ENCODE results near the gene CNN2.

Gene CNN2

DNA sequence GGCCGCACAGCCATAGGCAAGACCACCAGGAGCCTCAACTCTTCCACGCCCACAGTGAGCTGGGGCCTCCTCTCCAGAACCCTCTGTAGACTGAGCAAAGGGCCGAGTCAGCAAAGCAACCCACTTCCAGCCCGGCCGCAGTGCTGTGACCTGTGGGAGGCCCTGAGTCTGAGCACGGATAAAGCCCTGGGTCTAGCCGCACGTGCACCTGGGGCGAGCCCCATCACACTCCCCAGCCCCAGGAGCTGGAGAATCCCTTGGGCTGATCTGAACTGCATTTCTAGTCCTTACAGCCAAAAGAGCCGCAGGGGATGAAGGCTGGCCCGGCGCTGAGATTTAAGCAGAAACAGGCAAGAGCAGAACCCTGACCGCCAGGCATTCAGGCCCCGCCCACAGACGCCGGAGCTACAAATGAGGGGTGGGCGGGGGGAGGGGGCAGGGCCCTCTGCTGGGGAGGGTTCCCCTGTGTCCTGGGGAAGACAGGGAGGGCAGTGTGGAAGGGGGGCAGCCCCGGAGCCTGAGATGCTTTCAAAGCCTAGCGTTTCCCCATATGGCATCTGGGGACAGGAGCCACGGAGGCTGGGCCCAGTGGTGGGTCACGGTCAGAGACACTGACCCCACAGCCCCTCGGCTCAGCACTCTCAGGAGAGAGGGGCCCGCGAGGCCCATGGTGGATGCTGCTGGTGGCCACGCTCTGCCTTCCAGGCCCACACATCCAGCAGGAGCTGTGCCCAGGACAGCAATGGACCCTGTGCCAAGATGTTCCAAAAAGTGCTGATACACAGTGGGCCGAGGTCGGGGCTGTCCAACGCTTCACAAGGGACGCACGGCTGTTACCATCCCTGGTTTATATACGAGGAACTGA is 10.4 kb upstream of the CNN2 start:
- H2BK120ac ChIP-seq (ENCODE audit: low read depth, low read length): no peak overlapping the region
- no peak overlapping the region for H3K27ac ChIP-seq (ENCODE audit: low read depth, low read length)
- no peaks in the 10 kb centered on the region for H3K27me3 ChIP-seq (ENCODE audit: insufficient read depth, low read length, poor library complexity)
- no peak overlapping the region for H2BK15ac ChIP-seq (replicated peaks; ENCODE audit: low read depth)
- peaks cover 2% of the 10 kb centered on the region for H3K36me3 ChIP-seq (ENCODE audit: control insufficient read depth, insufficient read depth, low read length)
- no peak overlapping the region for H3K4me3 ChIP-seq (ENCODE audit: low read length)
- H3K4ac ChIP-seq (ENCODE audit: low read depth, low read length): no peak overlapping the region
- peak overlapping the region; percentile 30 for H3K56ac ChIP-seq (ENCODE audit: low read length)
- no peak overlapping the region for H4K8ac ChIP-seq (ENCODE audit: low read depth, low read length)
- H3K4me1 ChIP-seq (ENCODE audit: control insufficient read depth, low read depth, low read length): peaks cover 6% of the 10 kb centered on the region
- DNase-seq: peak; percentile 46
- H3K79me1 ChIP-seq (ENCODE audit: low read length): peaks cover 34% of the 10 kb centered on the region
- WGBS (ENCODE audit: extremely low coverage, insufficient coverage, low lambda C conversion rate): no CpG with 5 or more reads among the region's 31 CpGs
- no peak overlapping the region for H3K4me2 ChIP-seq (ENCODE audit: low read length)
- H2BK5ac ChIP-seq (ENCODE audit: low read length): no peak overlapping the region
- peak overlapping the region; percentile 40 for H3K9ac ChIP-seq (ENCODE audit: low read length)
- H3K23ac ChIP-seq (ENCODE audit: low read length): peak overlapping the region; percentile 1
- H3K18ac ChIP-seq (ENCODE audit: low read length): no peak overlapping the region
- H3K79me2 ChIP-seq (ENCODE audit: control insufficient read depth, insufficient read depth, low read length): peaks cover 68% of the 10 kb centered on the region
- no peak overlapping the region for H2AK5ac ChIP-seq (ENCODE audit: low read length)
- no peak overlapping the region for H4K5ac ChIP-seq (ENCODE audit: low read length)

DNA sequence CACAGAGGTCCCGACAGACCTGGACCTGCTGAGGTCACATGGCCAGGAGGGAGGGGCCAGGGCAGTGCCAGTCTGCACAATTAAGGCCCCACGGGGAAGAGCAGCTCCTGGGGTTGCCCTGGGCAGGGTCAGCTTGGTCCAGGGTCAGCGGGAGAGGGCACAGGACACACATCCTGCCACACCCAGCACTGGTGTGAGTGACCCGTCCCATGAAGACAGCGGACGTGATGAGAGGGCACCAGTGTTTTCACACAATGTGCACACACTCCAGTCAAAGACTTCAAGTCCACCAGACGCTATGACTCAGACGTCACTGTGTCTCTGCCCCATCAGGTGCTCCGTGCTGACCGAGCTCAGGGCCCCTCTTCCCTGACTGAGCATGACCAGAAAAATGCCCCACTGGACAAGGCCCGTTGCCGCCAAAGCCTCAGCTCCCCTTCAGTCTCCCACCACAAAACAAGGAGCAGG is 9.7 kb upstream of the CNN2 start:
- no peak overlapping the region for H3K4me3 ChIP-seq (ENCODE audit: low read length)
- no peak for DNase-seq

DNA sequence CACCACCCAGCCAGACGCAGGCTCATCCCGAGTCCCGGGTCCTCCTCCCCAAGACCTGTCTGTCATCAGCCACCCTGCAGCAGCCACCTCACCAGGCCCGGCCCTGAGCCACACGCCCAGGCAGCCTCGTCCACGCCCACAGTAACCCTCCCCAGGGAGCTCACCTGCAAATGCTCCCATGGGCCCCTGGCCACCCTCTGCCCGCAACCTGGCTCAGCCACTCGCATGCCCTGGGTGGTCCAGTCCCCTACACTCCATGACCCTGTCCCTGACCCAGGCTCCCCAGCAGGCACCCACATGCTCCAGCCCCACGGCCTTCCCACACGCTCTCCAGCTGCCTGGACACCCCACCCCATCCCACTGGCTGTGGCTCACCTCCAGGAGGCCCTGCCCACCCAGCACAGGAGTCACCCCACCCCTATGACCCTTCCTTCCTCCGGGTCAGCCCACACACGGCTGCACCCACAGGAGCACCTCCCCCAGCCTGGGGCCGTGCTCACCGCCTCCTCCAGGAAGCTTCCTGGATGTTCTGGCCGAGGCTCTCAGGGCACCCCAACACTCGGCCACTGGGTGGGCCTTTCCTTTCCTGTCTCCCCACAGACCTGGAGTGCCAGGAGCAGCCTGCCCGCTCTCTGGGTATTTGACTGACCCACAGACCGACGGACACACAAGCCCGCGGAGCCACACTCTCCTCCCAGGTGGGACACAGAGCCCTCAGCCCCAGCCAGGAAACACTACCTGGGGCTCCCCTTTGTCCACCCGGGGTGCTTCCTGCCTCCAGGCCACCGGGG is 9.1 kb upstream of the CNN2 start:
- Histone ChIP-seq H2AK5ac (ENCODE audit: low read length) (no peak overlapping the region), H3K4me1 (ENCODE audit: control insufficient read depth, low read depth, low read length) (peaks cover 6% of the 10 kb centered on the region), H3K79me2 (ENCODE audit: control insufficient read depth, insufficient read depth, low read length) (peaks cover 68% of the 10 kb centered on the region), H3K18ac (ENCODE audit: low read length) (no peak overlapping the region), H3K4me2 (ENCODE audit: low read length) (no peak overlapping the region), H3K4me3 (ENCODE audit: low read length) (no peak overlapping the region), H2BK120ac (ENCODE audit: low read depth, low read length) (no peak overlapping the region), H3K27me3 (ENCODE audit: insufficient read depth, low read length, poor library complexity) (no peaks in the 10 kb centered on the region), H3K4ac (ENCODE audit: low read depth, low read length) (no peak overlapping the region), H3K79me1 (ENCODE audit: low read length) (peaks cover 34% of the 10 kb centered on the region), H3K9ac (ENCODE audit: low read length) (peak overlapping the region; percentile 26), H4K8ac (ENCODE audit: low read depth, low read length) (no peak overlapping the region), H3K23ac (ENCODE audit: low read length) (no peak overlapping the region), H2BK5ac (ENCODE audit: low read length) (no peak overlapping the region), H4K5ac (ENCODE audit: low read length) (no peak overlapping the region), H3K36me3 (ENCODE audit: control insufficient read depth, insufficient read depth, low read length) (peaks cover 2% of the 10 kb centered on the region), H3K56ac (ENCODE audit: low read length) (peak overlapping the region; percentile 67), H3K27ac (ENCODE audit: low read depth, low read length) (no peak overlapping the region), H2BK15ac (replicated peaks; ENCODE audit: low read depth) (no peak overlapping the region)
- WGBS (ENCODE audit: extremely low coverage, insufficient coverage, low lambda C conversion rate): no CpG with 5 or more reads among the region's 24 CpGs
- no peak for DNase-seq

More for the DNA sequence above, 9.7 kb upstream of the CNN2 start:
- H3K9ac ChIP-seq (ENCODE audit: low read length): peak overlapping the region; percentile 26
- no peak overlapping the region for H3K18ac ChIP-seq (ENCODE audit: low read length)
- no peak overlapping the region for H2BK120ac ChIP-seq (ENCODE audit: low read depth, low read length)
- H2AK5ac ChIP-seq (ENCODE audit: low read length): no peak overlapping the region
- H3K4me2 ChIP-seq (ENCODE audit: low read length): no peak overlapping the region
- H2BK5ac ChIP-seq (ENCODE audit: low read length): no peak overlapping the region
- no peak overlapping the region for H3K23ac ChIP-seq (ENCODE audit: low read length)
- WGBS (ENCODE audit: extremely low coverage, insufficient coverage, low lambda C conversion rate): no CpG with 5 or more reads among the region's 12 CpGs
- peaks cover 6% of the 10 kb centered on the region for H3K4me1 ChIP-seq (ENCODE audit: control insufficient read depth, low read depth, low read length)
- H3K79me2 ChIP-seq (ENCODE audit: control insufficient read depth, insufficient read depth, low read length): peaks cover 68% of the 10 kb centered on the region
- H3K56ac ChIP-seq (ENCODE audit: low read length): peak overlapping the region; percentile 30
- peaks cover 34% of the 10 kb centered on the region for H3K79me1 ChIP-seq (ENCODE audit: low read length)
- H3K4ac ChIP-seq (ENCODE audit: low read depth, low read length): no peak overlapping the region
- H4K5ac ChIP-seq (ENCODE audit: low read length): no peak overlapping the region
- H4K8ac ChIP-seq (ENCODE audit: low read depth, low read length): no peak overlapping the region
- peaks cover 2% of the 10 kb centered on the region for H3K36me3 ChIP-seq (ENCODE audit: control insufficient read depth, insufficient read depth, low read length)
- no peaks in the 10 kb centered on the region for H3K27me3 ChIP-seq (ENCODE audit: insufficient read depth, low read length, poor library complexity)
- no peak overlapping the region for H3K27ac ChIP-seq (ENCODE audit: low read depth, low read length)
- no peak overlapping the region for H2BK15ac ChIP-seq (replicated peaks; ENCODE audit: low read depth)

DNA sequence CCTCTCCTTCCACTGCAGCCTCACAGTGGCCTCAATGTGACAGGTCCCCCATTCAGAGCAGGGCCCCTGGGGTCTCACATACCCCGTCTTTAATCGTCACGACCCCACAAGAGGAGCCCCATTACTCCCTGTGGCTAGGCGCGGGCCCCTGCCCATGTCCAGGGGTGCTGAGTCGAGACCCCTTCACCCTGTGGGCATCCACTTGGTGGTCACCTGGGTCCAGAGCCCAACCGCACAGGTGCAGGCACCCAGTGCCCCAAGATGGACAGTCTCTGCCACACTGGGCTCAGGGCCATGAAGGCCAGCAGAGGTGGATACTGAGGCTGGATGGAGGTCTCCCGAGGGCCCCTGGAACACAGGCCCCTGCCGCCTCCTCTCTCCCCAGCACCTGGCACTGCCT is 8.5 kb upstream of the CNN2 start:
- Histone ChIP-seq H3K4me3 (ENCODE audit: low read length) (no peak overlapping the region), H3K9ac (ENCODE audit: low read length) (no peak overlapping the region), H3K56ac (ENCODE audit: low read length) (no peak overlapping the region), H3K4ac (ENCODE audit: low read depth, low read length) (no peak overlapping the region), H3K79me1 (ENCODE audit: low read length) (peaks cover 34% of the 10 kb centered on the region), H3K18ac (ENCODE audit: low read length) (no peak overlapping the region), H3K79me2 (ENCODE audit: control insufficient read depth, insufficient read depth, low read length) (peaks cover 68% of the 10 kb centered on the region), H2BK5ac (ENCODE audit: low read length) (no peak overlapping the region), H3K4me2 (ENCODE audit: low read length) (no peak overlapping the region), H2AK5ac (ENCODE audit: low read length) (no peak overlapping the region), H2BK120ac (ENCODE audit: low read depth, low read length) (no peak overlapping the region), H3K27me3 (ENCODE audit: insufficient read depth, low read length, poor library complexity) (no peaks in the 10 kb centered on the region), H3K4me1 (ENCODE audit: control insufficient read depth, low read depth, low read length) (peaks cover 6% of the 10 kb centered on the region), H3K23ac (ENCODE audit: low read length) (no peak overlapping the region), H4K5ac (ENCODE audit: low read length) (no peak overlapping the region), H2BK15ac (replicated peaks; ENCODE audit: low read depth) (no peak overlapping the region), H3K27ac (ENCODE audit: low read depth, low read length) (no peak overlapping the region), H4K8ac (ENCODE audit: low read depth, low read length) (no peak overlapping the region), H3K36me3 (ENCODE audit: control insufficient read depth, insufficient read depth, low read length) (peaks cover 2% of the 10 kb centered on the region)
- WGBS (ENCODE audit: extremely low coverage, insufficient coverage, low lambda C conversion rate): no CpG with 5 or more reads among the region's 9 CpGs
- DNase-seq: no peak

DNA sequence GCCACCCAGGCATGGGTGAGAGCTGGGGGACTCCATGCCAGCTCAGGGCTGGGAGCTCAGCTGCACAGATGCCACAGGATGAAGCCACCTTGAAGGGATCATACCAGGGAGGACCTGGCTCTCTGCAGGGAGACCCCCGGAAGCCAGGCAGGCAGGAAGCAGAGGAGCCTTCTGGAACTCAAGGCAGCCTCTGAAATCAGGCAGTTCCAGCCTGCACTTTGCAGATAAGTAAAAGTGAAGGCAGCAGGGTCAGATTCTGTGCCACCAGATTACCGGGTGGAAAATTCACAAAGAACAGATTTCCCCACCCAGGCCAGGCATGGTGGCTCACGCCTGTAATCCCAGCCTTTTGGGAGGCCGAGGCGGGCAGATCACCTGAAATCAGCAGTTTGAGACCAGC is 8.0 kb upstream of the CNN2 start:
- Histone ChIP-seq H3K36me3 (ENCODE audit: control insufficient read depth, insufficient read depth, low read length) (no peaks in the 10 kb centered on the region), H3K4me3 (ENCODE audit: low read length) (no peak overlapping the region), H4K8ac (ENCODE audit: low read depth, low read length) (no peak overlapping the region), H3K9ac (ENCODE audit: low read length) (peak overlapping the region; percentile 24), H2BK15ac (replicated peaks; ENCODE audit: low read depth) (no peak overlapping the region), H2BK120ac (ENCODE audit: low read depth, low read length) (no peak overlapping the region), H3K4me2 (ENCODE audit: low read length) (no peak overlapping the region), H3K27ac (ENCODE audit: low read depth, low read length) (no peak overlapping the region), H3K27me3 (ENCODE audit: insufficient read depth, low read length, poor library complexity) (no peaks in the 10 kb centered on the region), H3K18ac (ENCODE audit: low read length) (no peak overlapping the region), H2BK5ac (ENCODE audit: low read length) (no peak overlapping the region), H3K4ac (ENCODE audit: low read depth, low read length) (no peak overlapping the region), H3K4me1 (ENCODE audit: control insufficient read depth, low read depth, low read length) (peaks cover 6% of the 10 kb centered on the region), H3K56ac (ENCODE audit: low read length) (no peak overlapping the region), H3K23ac (ENCODE audit: low read length) (no peak overlapping the region), H3K79me2 (ENCODE audit: control insufficient read depth, insufficient read depth, low read length) (peaks cover 68% of the 10 kb centered on the region), H2AK5ac (ENCODE audit: low read length) (no peak overlapping the region), H4K5ac (ENCODE audit: low read length) (no peak overlapping the region), H3K79me1 (ENCODE audit: low read length) (peaks cover 31% of the 10 kb centered on the region)
- no peak for DNase-seq
- WGBS (ENCODE audit: extremely low coverage, insufficient coverage, low lambda C conversion rate): no CpG with 5 or more reads among the region's 5 CpGs
